Lung (tissue), 12 donors: Measurements from ENCODE around the gene OR6A2. TPM values are rescaled to one million over a fixed set of nuclear protein-coding genes. Genes with fewer than 3 reads are reported as not detected.

Experiments
- ATAC-seq: fragments of 200-7000 bp; cut with Tn5 transposase; one replicate; pipeline ENCODE4 v1.9.1; 2020; ENCODE audit warnings: moderate number of reproducible peaks; ENCODE audit not compliant: insufficient read depth, low FRiP score
- DNase-seq, 3 donors: peaks; one replicate each; pipeline ENCODE4 v3.0.0-alpha.2; 2013 to 2017
- H3K27ac ChIP-seq, 2 donors: one replicate each; pipeline ENCODE4 v1.5.1; 2013; ENCODE audit warnings: mild to moderate bottlenecking in 2 of 2, moderate library complexity in 2 of 2, control low read depth in 1 of 2, inconsistent platforms in 1 of 2, low read depth in 1 of 2, low read length in 1 of 2
- H3K27me3 ChIP-seq, 3 donors: one replicate each; pipeline ENCODE4 v1.5.1; 2013; ENCODE audit warnings: low read length in 2 of 3; ENCODE audit not compliant: control insufficient read depth in 3 of 3, insufficient read depth in 3 of 3
- H3K36me3 ChIP-seq, 4 donors: one replicate each; pipeline ENCODE4 v1.5.1; 2013; ENCODE audit warnings: low read length in 4 of 4, mild to moderate bottlenecking in 1 of 4, moderate library complexity in 1 of 4; ENCODE audit not compliant: control insufficient read depth in 4 of 4, insufficient read depth in 4 of 4
- H3K4me1 ChIP-seq, 5 donors: one replicate each; pipeline ENCODE4 v1.5.1; 2013; ENCODE audit warnings: low read length in 5 of 5, mild to moderate bottlenecking in 2 of 5, moderate library complexity in 1 of 5; ENCODE audit not compliant: control insufficient read depth in 5 of 5, insufficient read depth in 5 of 5
- H3K4me3 ChIP-seq: one replicate; pipeline ENCODE4 v1.5.1; 2013; ENCODE audit warnings: mild to moderate bottlenecking, control low read depth, moderate library complexity
- H3K9ac ChIP-seq, 2 donors: one replicate each; pipeline ENCODE4 v1.5.1; 2013; ENCODE audit warnings: low read length in 2 of 2, control low read depth in 1 of 2; ENCODE audit not compliant: insufficient read depth in 1 of 2
- H3K9me3 ChIP-seq, 4 donors: one replicate each; pipeline ENCODE4 v1.5.1; 2013; ENCODE audit warnings: low read length in 3 of 4, mild to moderate bottlenecking in 1 of 4, moderate library complexity in 1 of 4; ENCODE audit not compliant: control insufficient read depth in 4 of 4, insufficient read depth in 3 of 4
- WGBS, 2 donors: extraction: QIAGEN DNeasy Blood & Tissue Kit; methylation state at CpG; one replicate each; pipeline ENCODE4 v1.1.7; 2013; 5-methylcytosine and 5-hydroxymethylcytosine counted together
- polyA plus RNA-seq, 2 donors: library from polyadenylated mRNA; stranded (reverse); fragments of 200-250 nt; gene quantifications; one replicate each; pipeline ENCODE4 v1.2.1, GENCODE V29; 2013
- total RNA-seq, 2 donors: library from RNA; depleted of rRNA in 1 of 2; stranded (reverse); fragments of >200 nt in 1 of 2; gene quantifications; one replicate each; pipeline ENCODE4 v1.2.1, GENCODE V29; 2014 to 2021
- TF ChIP-seq, protein P1 (sequence below): IDR thresholded peaks from 2 replicates; pipeline ENCODE4 v1.5.1; 2012; ENCODE audit warnings: mild to moderate bottlenecking; ENCODE audit errors: control extremely low read depth, extremely low read depth
- donor health status: control.
- donor health status: control.
- donor health status: Bipolar disorder and iron deficiency.
- donor health status: healthy.
- donor health status: DM: yes; HTN: yes; CAD: no.

The OR6A2 gene
- total and polyA plus RNA-seq, 4 donors = 0.21 to 0.23 TPM; not detected in 2

DNA sequence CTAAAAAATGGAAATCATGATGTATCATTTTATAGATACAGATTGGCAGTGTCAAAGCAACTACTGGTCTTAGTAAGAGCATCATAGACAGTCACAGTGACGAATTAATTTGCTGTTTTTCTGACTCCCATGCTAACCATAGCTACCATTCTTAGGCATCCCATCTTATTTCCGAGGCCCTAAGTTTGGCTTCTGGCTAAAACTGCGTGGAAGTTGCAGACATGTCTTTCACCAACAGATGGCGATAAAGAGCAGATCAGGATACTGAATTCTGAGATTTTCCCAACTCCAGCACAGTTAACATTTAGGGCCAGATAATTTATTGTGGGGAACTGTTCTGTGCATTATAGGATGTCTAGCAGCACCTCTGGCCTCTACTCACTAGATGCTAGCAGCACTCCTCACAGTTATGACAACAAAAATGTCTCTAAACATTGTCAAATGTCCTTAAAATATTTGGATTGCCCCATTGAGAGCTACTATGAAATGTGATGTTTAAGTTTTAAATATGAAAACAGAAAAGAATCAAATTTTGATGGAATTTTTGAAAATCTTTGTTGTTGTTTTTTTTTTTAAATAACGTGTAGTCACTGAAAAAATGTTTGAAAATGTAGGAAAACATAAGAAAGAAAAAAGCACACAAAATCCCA lies 44.1 kb downstream of the OR6A2 start:
- peak; percentile 27 to 60 (median 49) for DNase-seq

DNA sequence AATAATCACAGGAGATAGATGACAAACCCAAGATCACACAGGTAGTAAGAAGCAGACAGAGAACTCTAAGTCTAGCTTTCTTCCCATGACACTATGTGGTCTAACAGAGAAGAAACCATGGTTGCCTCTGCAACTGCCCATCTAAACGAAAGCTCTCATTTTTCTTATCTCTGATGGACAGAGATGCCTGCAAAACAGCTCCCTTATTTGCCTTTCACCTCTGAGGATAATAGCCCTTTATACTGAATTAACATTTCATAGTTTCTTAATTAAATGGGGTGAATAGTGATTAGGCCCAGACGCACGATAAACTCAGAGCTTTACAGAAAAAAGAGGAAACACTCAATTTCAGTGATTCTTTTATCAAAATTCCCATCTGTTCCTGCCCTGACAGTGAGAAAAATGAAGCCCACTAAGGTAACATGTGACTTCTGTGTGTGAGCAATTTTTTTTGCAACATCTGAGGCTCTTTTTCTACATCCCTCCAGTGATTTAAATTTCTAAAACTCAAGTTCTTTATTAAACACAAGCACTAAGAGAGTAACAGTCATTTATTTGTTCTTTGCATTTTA lies 52.3 kb downstream of the OR6A2 start:
- H3K27ac ChIP-seq = no peak overlapping the region
- no peaks in the 10 kb centered on the region for H3K9me3 ChIP-seq
- H3K27me3 ChIP-seq = no peaks in the 10 kb centered on the region
- peaks cover 0 to 5% (median 0%) of the 10 kb centered on the region in 5 donors for H3K4me1 ChIP-seq
- H3K36me3 ChIP-seq = no peaks in the 10 kb centered on the region
- ATAC-seq = no peak
- 25 to 58% methylated on average over 3 of the region's 3 CpGs for WGBS, 2 donors
- TF ChIP-seq, protein P1, sequence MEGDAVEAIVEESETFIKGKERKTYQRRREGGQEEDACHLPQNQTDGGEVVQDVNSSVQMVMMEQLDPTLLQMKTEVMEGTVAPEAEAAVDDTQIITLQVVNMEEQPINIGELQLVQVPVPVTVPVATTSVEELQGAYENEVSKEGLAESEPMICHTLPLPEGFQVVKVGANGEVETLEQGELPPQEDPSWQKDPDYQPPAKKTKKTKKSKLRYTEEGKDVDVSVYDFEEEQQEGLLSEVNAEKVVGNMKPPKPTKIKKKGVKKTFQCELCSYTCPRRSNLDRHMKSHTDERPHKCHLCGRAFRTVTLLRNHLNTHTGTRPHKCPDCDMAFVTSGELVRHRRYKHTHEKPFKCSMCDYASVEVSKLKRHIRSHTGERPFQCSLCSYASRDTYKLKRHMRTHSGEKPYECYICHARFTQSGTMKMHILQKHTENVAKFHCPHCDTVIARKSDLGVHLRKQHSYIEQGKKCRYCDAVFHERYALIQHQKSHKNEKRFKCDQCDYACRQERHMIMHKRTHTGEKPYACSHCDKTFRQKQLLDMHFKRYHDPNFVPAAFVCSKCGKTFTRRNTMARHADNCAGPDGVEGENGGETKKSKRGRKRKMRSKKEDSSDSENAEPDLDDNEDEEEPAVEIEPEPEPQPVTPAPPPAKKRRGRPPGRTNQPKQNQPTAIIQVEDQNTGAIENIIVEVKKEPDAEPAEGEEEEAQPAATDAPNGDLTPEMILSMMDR = no peak
- no peak for DNase-seq
- H3K4me3 ChIP-seq = no peak overlapping the region
- no peak overlapping the region for H3K9ac ChIP-seq

More for the DNA sequence above, 44.1 kb downstream of the OR6A2 start:
- Histone ChIP-seq H3K9me3 (no peaks in the 10 kb centered on the region), H3K4me1 (no peaks in the 10 kb centered on the region), H3K4me3 (no peak overlapping the region), H3K9ac (no peak overlapping the region), H3K27me3 (no peaks in the 10 kb centered on the region), H3K27ac (no peak overlapping the region), H3K36me3 (no peaks in the 10 kb centered on the region)
- WGBS, 2 donors = 11 to 16% methylated on average over 5 of the region's 5 CpGs
- TF ChIP-seq, protein P1 = peak; percentile 54
- no peak for ATAC-seq

DNA sequence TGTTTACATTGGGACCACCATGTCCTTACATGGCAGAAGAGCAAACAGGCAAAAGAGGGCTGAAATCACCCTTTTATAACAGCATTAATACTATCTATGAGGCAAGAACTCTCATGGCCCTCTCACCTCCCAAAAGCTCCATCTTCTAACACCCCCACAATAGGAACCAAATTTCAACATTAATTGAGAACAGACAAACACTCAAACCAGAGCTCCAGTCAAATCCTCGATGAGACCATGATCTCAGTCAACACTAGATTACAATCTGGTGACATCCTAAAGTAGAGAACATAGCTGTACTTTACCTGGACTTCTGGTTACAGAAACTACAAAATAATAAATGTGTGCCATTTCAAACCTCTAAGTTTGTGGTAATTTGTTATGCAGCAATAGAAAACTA lies 52.9 kb downstream of the OR6A2 start:
- TF ChIP-seq, protein P1 = no peak
- Histone ChIP-seq H3K27ac (peak overlapping the region; percentile 71 to 95), H3K4me3 (peak overlapping the region; percentile 49), H3K36me3 (no peaks in the 10 kb centered on the region), H3K9ac (no peak overlapping the region), H3K4me1 (peaks cover 0 to 5% (median 0%) of the 10 kb centered on the region in 5 donors), H3K27me3 (no peaks in the 10 kb centered on the region), H3K9me3 (no peaks in the 10 kb centered on the region)
- DNase-seq (no peak), ATAC-seq (no peak)
- 38 to 39% methylated on average over 1 of the region's 1 CpG for WGBS, 2 donors
